ENCODE results near the gene RPLP2.

DNA sequence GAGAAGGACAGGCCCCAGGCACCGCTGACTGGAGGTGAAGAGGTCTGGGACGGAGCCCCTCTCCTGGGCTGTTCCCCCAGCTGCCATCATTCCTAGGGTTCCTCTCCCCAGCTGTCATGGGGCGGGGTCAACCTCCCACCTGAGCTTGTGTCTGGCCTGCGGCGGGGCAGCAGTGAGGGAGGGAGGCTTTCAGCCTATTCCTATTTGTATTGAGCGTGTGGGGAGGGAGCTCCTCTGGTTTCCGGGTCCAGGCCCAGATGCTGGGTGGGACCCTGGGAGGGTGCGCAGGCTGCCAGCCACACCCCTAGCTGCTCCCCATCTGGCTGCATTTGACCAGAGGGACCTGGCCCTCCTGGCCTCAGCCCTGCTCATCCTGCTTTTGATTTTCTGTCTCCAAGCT, 46.6 kb downstream of the RPLP2 start:
- TF ChIP-seq, protein P1, sequence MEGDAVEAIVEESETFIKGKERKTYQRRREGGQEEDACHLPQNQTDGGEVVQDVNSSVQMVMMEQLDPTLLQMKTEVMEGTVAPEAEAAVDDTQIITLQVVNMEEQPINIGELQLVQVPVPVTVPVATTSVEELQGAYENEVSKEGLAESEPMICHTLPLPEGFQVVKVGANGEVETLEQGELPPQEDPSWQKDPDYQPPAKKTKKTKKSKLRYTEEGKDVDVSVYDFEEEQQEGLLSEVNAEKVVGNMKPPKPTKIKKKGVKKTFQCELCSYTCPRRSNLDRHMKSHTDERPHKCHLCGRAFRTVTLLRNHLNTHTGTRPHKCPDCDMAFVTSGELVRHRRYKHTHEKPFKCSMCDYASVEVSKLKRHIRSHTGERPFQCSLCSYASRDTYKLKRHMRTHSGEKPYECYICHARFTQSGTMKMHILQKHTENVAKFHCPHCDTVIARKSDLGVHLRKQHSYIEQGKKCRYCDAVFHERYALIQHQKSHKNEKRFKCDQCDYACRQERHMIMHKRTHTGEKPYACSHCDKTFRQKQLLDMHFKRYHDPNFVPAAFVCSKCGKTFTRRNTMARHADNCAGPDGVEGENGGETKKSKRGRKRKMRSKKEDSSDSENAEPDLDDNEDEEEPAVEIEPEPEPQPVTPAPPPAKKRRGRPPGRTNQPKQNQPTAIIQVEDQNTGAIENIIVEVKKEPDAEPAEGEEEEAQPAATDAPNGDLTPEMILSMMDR (conservative IDR thresholded peaks at IDR 0.05) = no peak
- no peak for TF ChIP-seq ZFX (IDR thresholded peaks at IDR 0.05)

Data from C4-2B (cell line).